CD1c-positive myeloid dendritic cell (primary cell): Measurements from ENCODE around the gene VAV3.
A peak's percentile ranks its signal among the peaks of the same experiment; 100 is the strongest.

ENCODE experiments used
- DNase-seq: peaks from one replicate; pipeline ENCODE4 v3.0.0-alpha.2; 2016; ENCODE audit errors: extremely low spot score

The VAV3 gene

DNA sequence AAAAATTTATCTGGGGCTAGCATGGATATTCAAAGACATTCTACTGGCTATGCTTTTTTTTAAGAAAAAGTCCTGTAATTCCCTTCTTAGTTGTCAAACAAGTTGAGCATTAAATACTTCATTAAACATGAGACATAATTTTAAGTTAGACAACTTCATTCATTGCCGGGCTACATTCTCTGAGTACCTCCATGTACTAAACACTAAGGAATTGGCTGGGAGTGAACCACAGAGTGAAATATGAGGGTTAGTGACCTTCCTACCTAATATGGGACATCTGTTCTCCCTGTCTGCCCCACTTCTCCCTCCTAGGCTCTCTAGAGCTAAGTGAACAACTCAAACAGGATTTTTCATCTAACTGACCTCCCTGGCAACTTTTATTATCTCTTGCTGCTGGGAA is 370.4 kb downstream of the VAV3 start:
- no peak for DNase-seq

DNA sequence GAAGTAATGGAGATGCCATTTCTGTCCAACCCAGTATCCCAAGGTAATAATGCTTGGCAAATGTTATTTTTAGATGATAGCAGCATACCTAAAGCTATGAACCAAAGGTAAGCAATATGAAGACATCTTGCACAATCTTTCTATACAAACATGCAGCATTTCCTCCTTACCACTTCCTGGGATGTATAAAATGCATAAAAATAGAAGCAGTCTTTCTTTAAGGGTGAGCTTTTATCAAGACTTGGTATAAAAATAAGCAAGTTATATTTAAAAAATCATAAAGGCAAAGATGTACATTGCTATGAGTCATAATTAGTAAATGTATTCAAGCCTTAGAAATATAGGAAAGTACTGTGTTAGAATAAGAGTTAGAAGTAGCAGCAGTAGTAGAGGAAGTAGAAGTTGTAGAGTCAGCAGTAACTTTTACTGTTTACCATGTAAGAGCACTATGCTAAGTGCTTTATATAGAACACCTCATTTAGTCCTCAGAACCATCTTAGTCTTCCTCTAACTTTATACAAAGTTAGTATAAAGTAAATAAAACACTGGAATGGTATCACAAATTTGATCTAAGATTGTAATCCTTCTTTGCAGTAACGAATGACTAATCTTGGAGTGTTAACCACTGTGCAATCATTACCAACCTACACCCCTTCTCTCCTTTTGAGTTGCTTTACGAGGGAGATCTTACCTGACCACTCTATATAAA is 371.3 kb downstream of the VAV3 start:
- DNase-seq: no peak

DNA sequence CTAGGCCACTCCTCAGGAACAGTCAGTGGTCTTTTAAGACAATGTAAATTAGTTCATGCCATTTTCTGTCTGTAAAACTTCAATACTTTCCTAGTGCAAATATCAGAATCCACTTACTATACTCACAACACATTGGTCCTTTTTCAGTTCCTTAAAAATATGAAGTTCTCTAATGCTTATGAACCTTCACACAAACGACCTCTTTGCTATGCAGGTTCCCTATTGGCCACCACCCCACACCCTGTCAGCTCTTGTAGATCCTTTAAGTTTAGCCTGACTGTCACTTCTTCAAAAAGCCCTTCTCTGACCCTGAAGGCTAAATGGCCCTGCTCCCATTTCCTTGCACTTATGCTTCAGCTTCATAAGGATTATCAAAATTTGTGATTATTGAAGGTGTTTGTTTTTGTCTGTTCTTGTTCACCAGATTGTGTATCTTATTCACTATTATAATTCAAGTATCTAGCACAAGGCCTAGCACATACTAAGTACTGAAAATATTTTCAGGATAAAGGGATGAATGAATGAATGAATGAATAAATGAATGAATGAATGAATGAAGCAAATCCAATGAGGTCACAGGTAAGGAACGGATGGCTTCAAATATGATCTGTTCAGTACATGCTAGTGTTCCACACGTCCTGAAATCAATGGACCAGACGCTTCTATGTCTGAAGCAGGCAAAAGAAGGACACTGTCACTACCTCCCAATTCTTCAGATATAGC is 373.9 kb downstream of the VAV3 start:
- DNase-seq: peak; percentile 68

DNA sequence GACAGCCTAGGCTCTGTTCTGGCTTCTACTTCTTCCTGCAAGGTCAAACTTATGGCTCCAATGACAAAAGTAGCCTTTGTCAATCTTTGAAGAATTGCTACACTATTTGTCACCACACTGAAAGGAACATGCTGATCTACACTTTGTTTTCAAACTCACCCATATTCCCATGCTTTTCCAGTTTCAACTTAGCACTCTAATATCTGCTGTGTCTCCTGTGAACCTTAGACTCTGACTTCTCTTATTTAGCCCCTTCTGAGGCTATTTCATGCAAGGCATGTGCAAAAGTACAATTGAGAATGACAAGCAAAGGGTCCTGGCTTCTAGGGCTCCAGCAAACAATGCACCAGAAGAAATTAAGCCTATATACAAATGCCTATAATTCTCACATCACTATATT is 374.9 kb downstream of the VAV3 start:
- DNase-seq: no peak

DNA sequence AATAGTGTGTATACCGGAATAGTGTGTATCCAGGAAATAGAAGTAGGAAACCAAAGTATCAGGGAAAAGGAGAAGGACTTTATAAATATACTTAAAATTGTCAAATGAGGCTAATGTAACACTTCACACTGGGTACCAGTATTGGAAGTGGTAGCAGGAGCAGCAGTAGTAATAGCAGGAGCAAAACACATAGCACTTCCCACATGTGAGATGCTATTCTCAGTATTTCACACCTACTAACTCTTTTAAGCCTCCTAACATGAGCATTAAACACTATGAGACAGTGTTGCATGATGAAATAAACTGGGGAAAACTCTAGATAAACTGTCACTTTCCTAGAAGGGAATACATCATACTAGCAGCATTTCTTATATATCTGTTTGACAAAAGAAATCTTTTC is 376.7 kb downstream of the VAV3 start:
- DNase-seq: no peak

DNA sequence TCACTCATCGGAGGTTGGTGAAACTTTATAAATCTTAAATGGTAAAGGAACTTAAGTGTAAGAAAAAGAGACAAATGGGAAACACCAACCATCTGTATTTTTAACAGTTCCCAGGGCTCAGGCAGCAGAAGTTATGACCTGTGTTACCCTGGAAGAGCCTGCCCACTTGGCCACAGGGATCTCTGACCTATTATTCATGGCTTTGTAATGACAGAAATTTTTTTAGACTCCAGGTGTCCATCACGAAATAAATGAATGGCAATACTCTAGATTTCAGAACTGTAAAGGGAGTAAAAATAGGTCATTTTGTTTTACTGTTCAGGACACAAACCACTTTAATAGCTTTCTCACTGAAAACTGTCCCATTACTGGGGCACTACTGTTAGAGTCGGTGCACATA is 389.8 kb downstream of the VAV3 start:
- no peak for DNase-seq

DNA sequence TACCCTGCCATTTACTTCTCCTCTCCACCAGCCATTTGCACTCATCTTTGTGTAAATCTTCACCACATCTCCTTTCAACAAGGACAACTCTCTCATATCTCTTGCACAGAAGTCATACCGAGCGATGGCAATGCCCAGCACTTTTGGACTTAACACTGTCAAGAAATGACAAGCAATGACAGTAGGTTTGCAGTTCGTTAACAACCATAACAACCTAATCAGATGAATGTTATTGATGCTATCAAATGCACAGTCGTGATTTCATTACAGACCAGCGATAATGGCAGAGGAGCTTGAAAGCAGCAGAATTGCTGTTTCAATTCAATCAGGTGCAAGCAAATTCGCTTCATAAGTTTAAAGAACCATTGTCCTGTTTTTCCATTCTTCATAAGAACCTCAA is 390.9 kb downstream of the VAV3 start:
- DNase-seq: no peak

DNA sequence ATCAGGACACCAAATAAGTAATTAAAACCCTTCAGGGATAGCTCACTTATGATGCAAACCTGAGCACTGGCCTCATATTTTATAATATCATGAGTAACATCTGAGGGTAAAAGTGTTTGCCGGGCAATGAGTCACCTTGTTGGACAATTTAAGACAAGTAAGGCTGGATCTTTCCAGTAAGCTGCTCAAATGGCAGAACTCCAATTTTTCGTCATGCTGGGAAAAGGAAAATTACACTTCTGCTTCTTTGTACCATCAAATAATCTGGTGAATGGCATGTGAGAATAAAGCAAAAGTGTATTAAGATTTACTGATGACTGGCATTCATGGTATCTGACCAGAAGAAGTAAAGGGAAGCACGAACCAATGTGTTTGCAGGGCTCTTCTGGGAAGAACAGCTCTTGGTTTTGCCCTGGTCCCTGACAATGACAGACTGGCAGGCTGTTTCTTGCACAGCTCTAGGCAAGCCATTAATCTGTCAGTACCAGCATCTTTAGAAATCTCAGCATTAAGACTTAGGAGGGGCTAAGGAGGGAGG is 392.2 kb downstream of the VAV3 start:
- no peak for DNase-seq

DNA sequence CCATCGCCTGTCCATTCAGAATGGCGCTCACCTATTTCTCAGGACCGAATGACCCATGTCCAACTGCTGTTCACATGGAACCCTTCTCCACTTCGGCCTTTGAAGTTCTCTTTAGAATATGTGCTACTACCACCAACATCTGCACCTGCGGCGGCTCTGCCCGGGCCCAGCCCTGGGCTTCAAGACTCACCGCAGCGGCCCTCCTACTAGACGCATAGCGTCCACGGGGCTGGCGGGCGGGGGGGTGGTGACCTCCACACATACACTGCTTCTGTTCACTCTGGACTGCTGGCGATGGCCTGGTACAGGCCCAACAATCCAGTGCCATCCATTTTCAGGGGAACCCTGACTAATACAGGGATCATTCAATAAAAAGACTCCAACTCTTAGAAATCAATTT is 394.2 kb downstream of the VAV3 start:
- no peak for DNase-seq

DNA sequence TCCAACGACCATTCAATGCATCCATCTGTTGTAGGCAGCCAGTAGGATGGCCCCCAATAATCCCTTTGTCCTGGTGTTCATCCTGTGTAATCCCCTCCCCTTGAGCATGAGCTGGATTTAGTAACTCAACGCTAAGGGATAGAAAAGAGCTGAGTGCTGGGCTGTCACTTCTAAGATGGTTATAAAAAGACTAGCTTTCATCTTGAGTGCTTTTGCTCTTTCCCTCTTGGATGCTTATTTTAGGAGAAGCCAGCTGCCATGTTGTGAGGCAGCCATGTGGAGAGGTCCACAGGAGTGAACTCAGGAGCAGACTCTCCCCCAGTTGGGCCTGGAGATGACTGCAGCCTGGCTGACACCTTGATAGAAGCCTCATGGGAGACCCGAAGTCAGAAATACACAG is 401.5 kb downstream of the VAV3 start:
- no peak for DNase-seq

DNA sequence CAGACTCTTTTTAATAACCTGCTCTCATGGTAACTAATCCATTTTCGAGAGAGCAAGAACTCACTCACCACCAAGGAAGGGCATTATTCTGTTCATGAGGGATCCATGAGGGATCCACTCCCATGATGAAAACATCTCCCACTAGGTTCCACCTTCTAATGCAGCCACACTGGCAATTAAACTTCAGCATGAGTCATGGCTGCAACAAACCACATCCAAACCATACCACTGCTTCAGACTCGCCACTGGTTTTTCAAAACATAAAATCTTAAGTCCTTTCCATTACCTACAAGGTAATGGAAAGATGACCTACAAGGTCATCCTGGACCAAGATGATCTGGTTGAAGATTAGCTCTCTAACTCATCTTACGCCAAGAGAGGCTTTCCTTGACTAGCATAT is 405.1 kb downstream of the VAV3 start:
- DNase-seq: no peak

DNA sequence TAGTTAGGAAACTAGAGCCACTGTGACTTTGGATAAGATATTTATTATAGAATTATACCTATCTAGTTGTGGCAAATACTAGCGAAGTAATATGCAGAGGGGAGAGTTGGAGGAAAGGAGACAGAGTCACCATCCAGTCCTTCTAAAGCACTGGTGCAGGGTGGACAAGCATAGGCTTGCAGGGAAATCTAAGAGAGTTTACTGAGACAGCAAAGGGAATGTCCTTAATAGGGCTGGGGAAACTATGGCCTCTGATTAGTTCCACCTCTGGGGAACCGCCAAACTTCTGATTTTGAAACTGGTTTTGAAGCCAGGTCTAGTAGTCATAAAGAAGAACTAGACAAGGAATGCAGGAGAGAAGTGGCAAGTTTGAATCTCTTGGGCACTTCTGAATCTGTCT is 407.9 kb downstream of the VAV3 start:
- no peak for DNase-seq

DNA sequence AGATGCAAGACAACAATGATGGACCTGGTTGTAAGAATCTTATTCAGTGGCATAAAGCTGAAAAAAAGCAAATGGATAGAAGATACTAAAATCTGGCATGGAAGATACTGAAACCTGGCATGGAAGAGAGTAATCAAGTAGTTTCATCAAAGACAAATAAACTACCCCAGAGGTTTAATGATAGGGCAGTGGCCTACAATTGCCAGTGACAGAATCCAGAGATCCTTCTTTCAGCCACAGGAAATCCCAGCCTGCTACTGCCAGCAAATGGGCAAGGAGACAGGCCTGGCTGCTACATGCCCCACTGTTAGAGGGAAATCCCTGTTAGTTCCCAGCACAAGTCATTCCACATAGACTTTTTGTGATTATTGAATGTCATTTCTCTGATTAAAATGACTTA is 409.4 kb downstream of the VAV3 start:
- no peak for DNase-seq

DNA sequence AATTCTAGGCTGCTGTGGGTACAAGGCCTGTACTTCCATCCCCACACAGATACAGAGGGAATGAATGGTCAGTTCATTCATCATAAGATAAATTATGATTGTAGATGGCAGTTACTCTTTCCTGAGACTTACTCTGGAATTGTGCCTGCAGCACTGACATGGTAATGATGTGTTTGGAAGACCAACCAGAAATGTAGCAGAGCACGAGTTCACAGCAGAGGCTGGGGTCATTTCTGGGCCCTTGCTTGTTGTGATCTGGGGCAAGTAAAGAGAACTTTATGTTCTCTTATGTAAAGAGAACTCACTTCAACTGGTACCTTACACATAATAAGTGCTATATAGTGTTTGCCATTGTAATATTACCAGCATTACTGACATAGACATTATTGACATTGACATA is 412.2 kb downstream of the VAV3 start:
- no peak for DNase-seq

DNA sequence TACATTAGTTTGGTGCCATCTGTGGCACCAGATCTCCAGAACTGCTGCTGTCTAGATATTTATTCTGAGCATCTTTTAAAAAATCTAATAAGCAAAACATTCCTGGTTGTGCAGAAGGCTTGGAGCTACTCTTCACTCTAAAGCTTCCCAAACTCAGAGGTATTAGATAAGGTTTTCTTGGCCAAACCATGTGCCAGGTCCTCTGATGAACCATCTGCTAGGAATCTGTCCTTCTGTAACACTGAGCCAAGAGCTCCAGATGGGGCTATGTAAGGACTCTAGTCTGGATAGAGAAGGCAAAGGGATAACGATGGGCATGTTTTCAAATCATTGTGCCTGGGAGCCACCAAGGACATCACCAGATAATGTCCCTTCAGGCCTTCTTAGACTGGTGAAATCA is 413.5 kb downstream of the VAV3 start:
- DNase-seq: no peak

DNA sequence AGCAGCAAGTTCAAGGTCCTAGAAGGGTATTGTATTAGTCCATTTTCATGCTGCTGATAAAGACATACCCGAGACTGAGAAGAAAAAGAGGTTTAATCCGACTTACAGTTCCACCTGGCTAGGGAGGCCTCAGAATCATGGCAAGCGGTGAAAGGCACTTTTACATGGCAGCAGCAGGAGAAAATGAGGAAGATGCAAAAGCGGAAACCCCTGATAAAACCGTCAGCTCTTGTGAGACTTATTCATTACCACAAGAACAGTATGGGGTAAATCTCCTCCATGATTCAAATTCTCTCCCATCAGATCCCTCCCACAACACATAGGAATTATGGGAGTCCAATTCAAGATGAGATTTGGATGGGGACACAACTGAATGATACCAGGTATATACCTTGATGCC is 414.6 kb downstream of the VAV3 start:
- DNase-seq: no peak

DNA sequence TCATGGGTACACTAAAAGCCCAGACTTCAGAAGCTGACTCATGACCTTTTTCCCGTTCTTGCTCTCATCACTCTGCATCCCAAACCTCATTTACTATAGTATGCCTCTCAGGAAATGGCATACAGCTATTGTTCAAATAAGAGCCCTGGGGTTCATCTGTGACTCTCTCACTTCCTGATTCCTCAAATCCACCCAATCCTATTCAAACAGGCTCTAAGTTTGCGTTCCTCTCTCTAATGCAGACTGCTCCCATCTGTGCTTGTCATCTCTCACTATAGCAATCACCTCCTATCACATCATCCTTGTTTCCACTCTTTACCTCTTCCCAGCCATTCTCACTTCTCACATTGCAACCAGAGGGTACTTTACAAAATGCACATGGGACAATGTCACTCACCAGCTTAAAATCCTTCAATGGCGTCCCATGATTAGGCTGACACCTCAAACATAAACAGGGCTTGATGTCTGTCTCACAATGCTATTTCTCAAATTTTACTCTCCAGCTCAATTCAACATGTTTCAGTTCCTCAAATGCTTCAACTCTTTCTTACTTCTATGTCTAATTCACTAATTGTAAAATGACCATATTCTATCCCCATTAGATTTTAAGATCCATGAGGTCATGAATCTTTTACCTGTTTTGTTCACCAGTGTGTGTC is 415.7 kb downstream of the VAV3 start:
- DNase-seq: peak; percentile 8

DNA sequence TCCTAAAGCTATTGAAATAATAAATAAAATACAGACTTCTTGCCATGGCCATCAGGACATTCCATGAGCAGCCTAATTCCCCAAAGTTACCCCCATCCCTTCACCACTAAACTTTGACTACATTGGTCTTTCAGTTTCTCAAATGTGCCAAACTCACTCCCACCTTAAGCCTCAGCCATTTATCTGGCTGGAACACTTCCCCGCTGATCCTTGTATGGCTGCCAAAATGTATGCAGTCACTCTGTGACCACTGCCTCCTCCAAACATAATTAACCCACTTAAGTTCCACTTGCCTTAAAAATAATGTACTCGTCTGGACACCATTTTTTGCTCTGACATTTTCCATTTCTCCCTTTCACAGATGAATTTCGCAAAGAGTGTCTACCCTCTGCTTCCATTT is 416.7 kb downstream of the VAV3 start:
- DNase-seq: no peak

DNA sequence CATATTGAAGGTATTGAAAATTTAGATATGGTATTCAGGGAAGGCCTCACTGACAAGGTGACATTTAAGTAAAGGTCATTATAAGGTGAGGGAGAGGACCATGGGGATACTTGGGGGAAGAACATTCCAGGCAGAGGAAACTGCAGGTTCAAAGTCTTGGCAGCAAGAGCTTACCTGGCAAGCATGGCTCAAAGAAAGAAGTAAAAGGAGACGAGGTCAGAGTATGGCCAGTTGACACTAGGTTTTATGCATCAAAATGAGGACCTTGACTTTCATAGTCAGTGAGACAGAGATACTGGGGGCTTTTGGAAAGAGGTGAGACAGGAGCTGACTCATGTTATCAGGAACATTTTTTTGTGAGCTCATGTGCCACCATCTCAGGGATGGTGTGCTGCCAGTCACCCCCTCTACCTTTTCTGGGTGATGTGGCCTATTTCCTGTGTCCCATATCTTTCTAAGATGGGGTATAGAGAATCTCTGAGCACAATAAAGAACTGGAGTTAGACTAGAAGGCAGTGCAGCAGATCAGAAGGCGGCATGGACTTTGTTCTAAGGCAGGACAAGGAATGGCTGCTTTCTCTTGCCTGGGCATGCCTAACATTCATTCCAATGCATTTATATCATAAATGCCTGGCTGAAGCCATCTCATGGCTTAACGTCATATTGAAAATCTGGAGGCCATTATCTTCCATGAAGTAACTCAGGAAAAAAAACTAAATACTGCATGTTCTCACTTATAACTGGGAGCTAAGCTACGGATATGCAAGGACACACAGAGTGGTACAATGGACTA is 417.4 kb downstream of the VAV3 start:
- no peak for DNase-seq

DNA sequence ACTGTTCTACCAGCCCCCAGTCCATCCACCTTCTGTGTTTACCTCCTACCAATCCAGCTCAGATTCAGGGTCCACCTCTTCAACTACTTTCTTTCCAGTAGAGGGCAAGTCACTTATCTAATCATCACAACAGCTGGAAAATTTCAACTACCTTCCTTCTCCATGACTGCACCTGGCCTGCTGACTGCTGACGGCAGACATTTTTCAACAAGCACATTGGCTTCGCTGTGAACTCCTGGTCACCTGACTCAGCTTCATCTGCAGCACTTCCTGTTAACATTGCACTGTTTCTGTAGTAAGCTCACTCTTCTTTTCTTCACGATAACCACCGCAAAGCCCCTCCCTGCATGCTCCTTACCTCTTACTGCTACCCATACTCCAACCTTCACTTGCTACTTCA is 418.4 kb downstream of the VAV3 start:
- no peak for DNase-seq

DNA sequence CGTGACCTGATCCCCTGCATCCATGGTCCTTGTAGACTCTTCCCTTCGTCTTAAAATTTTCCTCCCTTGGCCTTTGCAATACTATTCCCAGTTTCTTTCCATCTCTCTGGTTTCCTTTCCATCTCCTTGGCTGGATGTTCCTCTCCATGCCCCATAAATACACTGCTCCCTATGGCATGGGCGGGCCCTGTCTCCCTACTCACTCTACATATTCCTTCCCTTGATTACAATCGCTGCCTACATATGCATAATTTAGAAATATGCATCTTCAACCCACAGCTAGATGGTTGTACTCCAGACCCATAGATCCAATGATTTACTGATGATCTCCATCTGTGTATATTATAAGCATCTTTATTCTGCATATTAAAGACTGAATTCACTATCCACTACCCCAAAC is 419.1 kb downstream of the VAV3 start:
- no peak for DNase-seq

DNA sequence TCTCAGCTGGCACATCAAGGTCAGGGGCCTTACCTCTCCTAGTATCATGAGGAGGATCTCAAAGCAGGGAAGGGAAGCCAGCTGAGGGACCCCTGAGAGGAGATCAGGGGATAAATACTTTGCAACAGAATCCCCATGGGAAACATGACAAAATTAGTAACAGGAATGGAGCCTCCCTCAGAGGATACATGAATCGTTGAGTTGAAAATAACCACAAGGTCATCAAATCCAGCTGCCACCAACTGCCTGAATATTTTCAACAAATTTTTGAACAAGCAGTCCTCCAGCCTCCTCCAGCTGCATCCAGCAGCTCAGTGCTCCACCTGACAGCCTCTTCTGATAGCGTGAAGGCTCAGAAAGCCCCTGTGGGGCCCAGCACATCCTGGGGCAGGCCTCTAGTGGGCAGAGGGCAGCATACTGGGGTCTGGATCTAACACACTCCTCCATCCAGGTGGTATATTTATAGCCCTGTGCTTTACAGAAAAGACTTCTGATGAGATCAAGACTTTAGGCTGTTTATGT is 419.9 kb downstream of the VAV3 start:
- no peak for DNase-seq
